ENCODE data around the gene GPC6. TPM values are rescaled to one million over a fixed set of nuclear protein-coding genes. Genes with fewer than 3 reads are reported as not detected.

The GPC6 gene
- total and polyA plus RNA-seq, 9 of the 15 experiments (the other 6 are each of a cell fraction or from before 2014, with no cell fraction given) = under 0.01 to 0.20 (median 0.01) TPM; not detected in 4

- H3K4me2 ChIP-seq (ENCODE audit: insufficient read depth, low read length) = no peak overlapping the region
- TF ChIP-seq ZNF589 (CRISPR knock-in tag; IDR thresholded peaks at IDR 0.05; ENCODE audit: low read depth) (no peak), CREBBP (IDR thresholded peaks at IDR 0.05; ENCODE audit: low read depth, low read length) (no peak), ADNP (tag; IDR thresholded peaks at IDR 0.05) (no peak), KHSRP (IDR thresholded peaks at IDR 0.05) (no peak), ZNF324 (CRISPR knock-in tag; IDR thresholded peaks at IDR 0.05) (no peak), SOX6 (IDR thresholded peaks at IDR 0.05) (no peak)
- TF ChIP-seq, protein P1, sequence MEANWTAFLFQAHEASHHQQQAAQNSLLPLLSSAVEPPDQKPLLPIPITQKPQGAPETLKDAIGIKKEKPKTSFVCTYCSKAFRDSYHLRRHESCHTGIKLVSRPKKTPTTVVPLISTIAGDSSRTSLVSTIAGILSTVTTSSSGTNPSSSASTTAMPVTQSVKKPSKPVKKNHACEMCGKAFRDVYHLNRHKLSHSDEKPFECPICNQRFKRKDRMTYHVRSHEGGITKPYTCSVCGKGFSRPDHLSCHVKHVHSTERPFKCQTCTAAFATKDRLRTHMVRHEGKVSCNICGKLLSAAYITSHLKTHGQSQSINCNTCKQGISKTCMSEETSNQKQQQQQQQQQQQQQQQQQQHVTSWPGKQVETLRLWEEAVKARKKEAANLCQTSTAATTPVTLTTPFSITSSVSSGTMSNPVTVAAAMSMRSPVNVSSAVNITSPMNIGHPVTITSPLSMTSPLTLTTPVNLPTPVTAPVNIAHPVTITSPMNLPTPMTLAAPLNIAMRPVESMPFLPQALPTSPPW (CRISPR knock-in tag; IDR thresholded peaks at IDR 0.05) = no peak
- no peaks in the 10 kb centered on the region for H3K4me1 ChIP-seq (replicated peaks in 1 of 2; ENCODE audit: control insufficient read depth in 2 of 2, insufficient read depth in 2 of 2, low read length in 2 of 2)
- DNase-seq (ENCODE audit: extremely low read depth in 1 of 4, low spot score in 3 of 4) = no peak
- no peaks in the 10 kb centered on the region for H3K36me3 ChIP-seq (ENCODE audit: control insufficient read depth, insufficient read depth, low read length)
- no peaks in the 10 kb centered on the region for H3K79me2 ChIP-seq (ENCODE audit: control insufficient read depth, insufficient read depth, low read length)
- no peak for ATAC-seq
- intact Hi-C loops (cut with micrococcal nuclease) = no loop called here
- 4% methylated on average over 2 of the region's 2 CpGs for WGBS (ENCODE audit: insufficient coverage, low coverage, missing lambda C conversion rate)
- no peak overlapping the region for H3K4me3 ChIP-seq
- in situ Hi-C loops (cut with MboI) = no loop called here
- no peaks in the 10 kb centered on the region for H4K20me1 ChIP-seq (replicated peaks; ENCODE audit: control insufficient read depth, insufficient read depth, low read length)
- BruUV-seq (replicated peaks) = no TSS peak
- H3K9ac ChIP-seq (ENCODE audit: insufficient read depth in 1 of 2, low read depth in 2 of 2, low read length in 2 of 2) = no peak overlapping the region
- ChIA-PET POLR2A (no interaction called here), CTCF (ENCODE audit: low intra/inter-chr PET ratio) (no interaction called here)
- no peak overlapping the region for H2AFZ ChIP-seq (ENCODE audit: low read depth, low read length)
- no peak overlapping the region for H3K27ac ChIP-seq (ENCODE audit: extremely low read depth, low read depth, low read length)
- no peak for FAIRE-seq
- H3K27me3 ChIP-seq (ENCODE audit: control insufficient read depth in 2 of 2, insufficient read depth in 2 of 2, low read length in 2 of 2) = no peaks in the 10 kb centered on the region
- no peaks in the 10 kb centered on the region for H3K9me3 ChIP-seq (replicated peaks; ENCODE audit: control insufficient read depth, insufficient read depth, low read depth, low read length)
- H3K9me1 ChIP-seq (ENCODE audit: control insufficient read depth, insufficient read depth, low read length) = no peaks in the 10 kb centered on the region
Observed at GRCh38 chr13:94204946-94205345, 978.3 kb downstream of the GPC6 start.
